ENCODE results near the gene LPIN1.

DNA sequence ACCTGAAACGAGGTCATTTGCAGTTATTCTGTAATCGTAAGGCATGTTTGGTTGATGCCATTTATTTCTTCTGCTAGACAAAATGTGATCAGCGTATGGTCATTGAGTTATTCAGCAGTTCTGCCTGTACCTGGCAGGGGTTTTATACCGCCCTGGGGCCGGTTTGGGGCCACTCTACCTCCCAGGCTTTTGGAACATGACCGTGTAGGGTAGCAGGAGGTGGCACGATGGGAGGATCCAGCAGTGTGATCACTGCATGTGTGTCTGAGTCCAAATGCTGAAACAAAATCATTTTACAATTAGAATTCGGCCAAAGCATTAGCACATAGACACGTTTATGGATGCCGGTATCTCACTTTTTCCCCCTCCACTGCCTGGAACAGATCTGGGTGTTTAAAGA, 26.7 kb downstream of the LPIN1 start:
- TF ChIP-seq CTCF (IDR thresholded peaks at IDR 0.05; ENCODE audit: insufficient read depth, low read depth, low read length) (no peak), EZH2 (IDR thresholded peaks at IDR 0.05; ENCODE audit: insufficient read depth, low read length) (no peak)
